Body of pancreas (tissue), 4 donors: ENCODE results near the gene TCF12.

Experiments
- CTCF ChIP-seq, 7 experiments: fragments of 450-650 bp in 4 of 7; fragments of 200-600 bp in 3 of 7; sonication (generic) in 3 of 7; IDR thresholded peaks; one replicate each; pipeline ENCODE4 v1.5.1; 2016 to 2019; ENCODE audit warnings: antibody characterized with exemption in 7 of 7
- POLR2A ChIP-seq, 3 donors: fragments of 450-650 bp; IDR thresholded peaks; one replicate each; pipeline ENCODE4 v1.6.1; 2016; ENCODE audit warnings: antibody characterized with exemption in 3 of 3, mild to moderate bottlenecking in 2 of 3

GRCh38 chr15:56964182-56964581 lies 45.7 kb downstream of the TCF12 start:
- TF ChIP-seq CTCF (IDR thresholded peaks at IDR 0.05) (no peak), POLR2A (IDR thresholded peaks at IDR 0.05) (no peak)
